A673 (cell line): ENCODE data around the gene MRFAP1L1. TPM values are rescaled to one million over a fixed set of nuclear protein-coding genes. Genes with fewer than 3 reads are reported as not detected.

Source experiments
- BruUV-seq: library from RNA; stranded (reverse); fragments of 400-500 nt; replicated peaks from 2 replicates; lab custom pipeline; 2021; lab: Mats Ljungman, UMichigan
- CTCF ChIA-PET: fragments of 300-600 bp; sonication (Branson Sonifier 250); formaldehyde crosslinking; loops from one replicate; lab custom pipeline; 2022; ENCODE audit warnings: antibody characterized with exemption; lab: Charles Lee
- POLR2A ChIA-PET: fragments of 300-600 bp; sonication (Branson Sonifier 250); formaldehyde crosslinking; loops from one replicate; lab custom pipeline; 2022; ENCODE audit warnings: antibody characterized with exemption; ENCODE audit not compliant: low non-redundant PET; lab: Charles Lee
- DNase-seq: peaks from one replicate; pipeline ENCODE4 v3.0.0-alpha.2; 2015; ENCODE audit warnings: low spot score
- H3K27ac ChIP-seq: fragments of 200-600 bp; sonication (generic); 2 replicates; pipeline ENCODE4 v1.5.1; 2016; ENCODE audit warnings: mixed run types, low read depth, mild to moderate bottlenecking, mixed read lengths, antibody characterized with exemption, low read length; ENCODE audit not compliant: poor library complexity, severe bottlenecking
- H3K27me3 ChIP-seq: fragments of 200-600 bp; sonication (generic); replicated peaks from 2 replicates; pipeline ENCODE4 v1.6.1; 2017; ENCODE audit warnings: mixed run types, low read depth, mild to moderate bottlenecking, mixed read lengths, antibody characterized with exemption, low read length; ENCODE audit not compliant: insufficient read depth, poor library complexity
- H3K36me3 ChIP-seq: fragments of 200-600 bp; sonication (generic); 2 replicates; pipeline ENCODE4 v1.6.1; 2016; ENCODE audit warnings: mixed run types, mild to moderate bottlenecking, mixed read lengths, antibody characterized with exemption, low read length; ENCODE audit not compliant: insufficient read depth, poor library complexity, severe bottlenecking
- H3K4me1 ChIP-seq: fragments of 200-600 bp; sonication (generic); 2 replicates; pipeline ENCODE4 v1.6.1; 2017; ENCODE audit warnings: mixed run types, mild to moderate bottlenecking, mixed read lengths, antibody characterized with exemption, low read length; ENCODE audit not compliant: insufficient read depth, poor library complexity, severe bottlenecking
- H3K4me3 ChIP-seq: fragments of 200-600 bp; sonication (generic); 2 replicates; pipeline ENCODE4 v1.5.1; 2016; ENCODE audit warnings: low read depth, mixed run types, mild to moderate bottlenecking, mixed read lengths, low read length; ENCODE audit not compliant: poor library complexity, severe bottlenecking
- H3K9me3 ChIP-seq: fragments of 200-600 bp; sonication (generic); 2 replicates; pipeline ENCODE4 v1.6.1; 2016; ENCODE audit warnings: mixed run types, low read depth, mild to moderate bottlenecking, mixed read lengths, antibody characterized with exemption, low read length; ENCODE audit not compliant: poor library complexity, severe bottlenecking
- EZH2 ChIP-seq: fragments of 200-600 bp; sonication (generic); IDR thresholded peaks from 2 replicates; pipeline ENCODE4 v1.6.1; 2017; ENCODE audit warnings: borderline replicate concordance, low read depth, mild to moderate bottlenecking, mixed read lengths, antibody characterized with exemption, low read length; ENCODE audit not compliant: poor library complexity, severe bottlenecking
- intact Hi-C: fragments of 100-400 bp; cut with micrococcal nuclease; formaldehyde crosslinking; loops from one replicate; pipeline ENCODE4 v1.10.0; 2022; ENCODE audit not compliant: unreplicated experiment
- total RNA-seq: library from RNA; stranded (reverse); gene quantifications from 2 replicates; pipeline ENCODE4 v1.2.3, GENCODE V29; 2021
- TF ChIP-seq, protein P1 (sequence below): fragments of 300-800, 200-600 bp; sonication (generic); conservative IDR thresholded peaks from 2 replicates; pipeline ENCODE4 v1.5.1; 2017; ENCODE audit warnings: low read depth, mild to moderate bottlenecking, antibody characterized with exemption, low read length, moderate library complexity, mixed read lengths

MRFAP1L1 gene
- total RNA-seq, 1 experiment from 2014 or later: 61.0 TPM

DNA sequence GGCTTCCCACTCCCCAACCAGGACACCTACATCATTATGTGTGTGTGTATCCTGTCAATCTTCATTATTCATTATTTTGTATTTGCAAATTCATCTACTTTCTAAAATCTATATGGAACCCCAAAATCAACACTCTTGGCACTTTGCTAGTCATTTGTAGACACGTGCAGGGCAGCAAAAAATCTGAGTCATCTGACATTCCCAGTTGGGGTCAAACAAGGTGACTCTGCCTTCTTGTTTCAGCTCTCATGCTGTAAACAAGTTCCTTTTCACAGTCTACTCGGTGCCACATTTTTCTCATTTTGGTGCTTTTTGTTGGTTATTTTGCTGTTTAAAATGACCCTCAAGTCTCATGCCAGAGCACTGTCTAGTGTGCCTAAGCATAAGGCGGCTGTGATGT, 5.9 kb downstream of the MRFAP1L1 start:
- ChIA-PET POLR2A (no interaction called here), CTCF (no interaction called here)
- H3K27me3 ChIP-seq: no peaks in the 10 kb centered on the region
- H3K4me1 ChIP-seq: peaks cover 12% of the 10 kb centered on the region
- no peak for DNase-seq
- TF ChIP-seq, protein P1, sequence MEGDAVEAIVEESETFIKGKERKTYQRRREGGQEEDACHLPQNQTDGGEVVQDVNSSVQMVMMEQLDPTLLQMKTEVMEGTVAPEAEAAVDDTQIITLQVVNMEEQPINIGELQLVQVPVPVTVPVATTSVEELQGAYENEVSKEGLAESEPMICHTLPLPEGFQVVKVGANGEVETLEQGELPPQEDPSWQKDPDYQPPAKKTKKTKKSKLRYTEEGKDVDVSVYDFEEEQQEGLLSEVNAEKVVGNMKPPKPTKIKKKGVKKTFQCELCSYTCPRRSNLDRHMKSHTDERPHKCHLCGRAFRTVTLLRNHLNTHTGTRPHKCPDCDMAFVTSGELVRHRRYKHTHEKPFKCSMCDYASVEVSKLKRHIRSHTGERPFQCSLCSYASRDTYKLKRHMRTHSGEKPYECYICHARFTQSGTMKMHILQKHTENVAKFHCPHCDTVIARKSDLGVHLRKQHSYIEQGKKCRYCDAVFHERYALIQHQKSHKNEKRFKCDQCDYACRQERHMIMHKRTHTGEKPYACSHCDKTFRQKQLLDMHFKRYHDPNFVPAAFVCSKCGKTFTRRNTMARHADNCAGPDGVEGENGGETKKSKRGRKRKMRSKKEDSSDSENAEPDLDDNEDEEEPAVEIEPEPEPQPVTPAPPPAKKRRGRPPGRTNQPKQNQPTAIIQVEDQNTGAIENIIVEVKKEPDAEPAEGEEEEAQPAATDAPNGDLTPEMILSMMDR: no peak
- no peak for TF ChIP-seq EZH2
- H3K27ac ChIP-seq: no peak overlapping the region
- no peak overlapping the region for H3K4me3 ChIP-seq
- BruUV-seq: no TSS peak
- intact Hi-C loops: no loop called here
- peaks cover 14% of the 10 kb centered on the region for H3K36me3 ChIP-seq
- H3K9me3 ChIP-seq: no peaks in the 10 kb centered on the region

DNA sequence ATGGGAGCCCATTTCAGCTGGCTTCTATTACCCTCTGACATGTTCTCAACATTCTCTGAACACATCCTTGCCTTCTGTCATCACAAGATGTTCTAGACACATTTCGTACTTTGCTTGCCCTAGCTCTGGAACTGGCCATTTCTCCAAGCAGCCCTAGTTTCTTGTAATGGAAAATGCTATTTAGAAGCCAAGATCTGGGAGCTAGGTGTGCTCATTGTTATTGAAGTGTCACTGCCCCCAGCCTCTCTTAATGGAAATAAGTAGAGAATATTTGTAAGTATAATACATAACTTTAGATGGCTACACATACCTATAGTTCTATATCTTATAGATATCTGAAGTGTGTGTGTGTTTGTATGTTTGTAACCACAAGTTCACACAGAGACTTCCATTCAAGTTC, 6.9 kb downstream of the MRFAP1L1 start:
- POLR2A ChIA-PET: no interaction called here
- Histone ChIP-seq H3K4me3 (no peak overlapping the region), H3K27me3 (no peaks in the 10 kb centered on the region), H3K36me3 (peaks cover 12% of the 10 kb centered on the region), H3K4me1 (peaks cover 5% of the 10 kb centered on the region), H3K27ac (no peak overlapping the region), H3K9me3 (no peaks in the 10 kb centered on the region)
- intact Hi-C loops: no loop called here
- TF ChIP-seq, protein P1: no peak
- TF ChIP-seq EZH2: no peak
- no peak for DNase-seq
- CTCF ChIA-PET: no interaction called here
- no TSS peak for BruUV-seq

DNA sequence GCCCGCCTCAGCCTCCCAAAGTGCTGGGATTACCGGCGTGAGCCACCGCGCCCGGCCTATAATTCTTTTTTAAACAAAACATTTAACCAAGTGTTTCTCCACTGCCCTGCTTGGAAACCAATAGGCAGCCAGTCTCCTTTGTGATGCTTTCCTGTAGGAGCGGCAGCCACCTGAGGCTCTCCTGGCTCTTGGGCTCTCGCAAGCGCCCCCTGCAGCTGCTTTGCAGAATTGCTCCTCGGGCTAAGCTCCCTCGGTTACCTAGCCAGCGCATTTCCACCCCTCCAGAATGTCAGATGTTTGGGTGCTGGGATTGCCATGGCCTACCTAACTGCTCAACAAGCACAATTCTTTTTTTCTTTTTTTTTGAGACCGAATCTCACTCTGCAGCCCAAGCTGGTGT, 8.3 kb downstream of the MRFAP1L1 start:
- intact Hi-C loops: no loop called here
- ChIA-PET CTCF (no interaction called here), POLR2A (no interaction called here)
- no TSS peak for BruUV-seq
- H3K4me1 ChIP-seq: no peaks in the 10 kb centered on the region
- no peak overlapping the region for H3K27ac ChIP-seq
- H3K36me3 ChIP-seq: peaks cover 6% of the 10 kb centered on the region
- no peaks in the 10 kb centered on the region for H3K27me3 ChIP-seq
- peak; percentile 41 for DNase-seq
- no peaks in the 10 kb centered on the region for H3K9me3 ChIP-seq
- no peak overlapping the region for H3K4me3 ChIP-seq
- no peak for TF ChIP-seq EZH2
- TF ChIP-seq, protein P1: peak; percentile 59
